HepG2 (cell line): ENCODE measurements around the gene KDM3B. TPM values are rescaled to one million over a fixed set of nuclear protein-coding genes. Genes with fewer than 3 reads are reported as not detected.

Experiments
- ATAC-seq: fragments of 200-7000 bp; cut with Tn5 transposase; 3 replicates; pipeline ENCODE4 v1.9.1; 2020; ENCODE audit warnings: mild to moderate bottlenecking, moderate library complexity
- BruUV-seq: library from RNA; stranded (reverse); fragments of 400-500 nt; replicated peaks from 2 replicates; lab custom pipeline; 2021; lab: Mats Ljungman, UMichigan
- CTCF ChIA-PET: fragments of 300-600 bp; formaldehyde crosslinking; extraction: SDS; loops from one replicate; lab custom pipeline; 2021; ENCODE audit warnings: low total read pairs, inconsistent platforms, low intra/inter-chr PET ratio; lab: Yijun Ruan, JAX
- POLR2A ChIA-PET: fragments of 350-600 bp; sonication (Branson Sonifier 250); formaldehyde crosslinking; loops from one replicate; lab custom pipeline; 2020; ENCODE audit warnings: antibody characterized with exemption, inconsistent platforms; lab: Yijun Ruan, JAX
- DNase-seq: peaks from one replicate; pipeline ENCODE4 v3.0.0-alpha.2; 2015; ENCODE audit warnings: low spot score
- FAIRE-seq: peaks from 3 replicates; lab custom pipeline; 2011; peaks lifted over from hg19 to GRCh38; lab: Jason Lieb, UNC
- H2AFZ ChIP-seq: one replicate; pipeline ENCODE4 v1.6.1; 2011; ENCODE audit warnings: low read length, inconsistent platforms
- H3K27ac ChIP-seq: fragments of 300-600 bp; 3 replicates; pipeline ENCODE4 v1.8.0; 2011; ENCODE audit warnings: mixed run types, mild to moderate bottlenecking, mixed read lengths, low read length, inconsistent platforms; ENCODE audit not compliant: insufficient read depth; ENCODE audit errors: extremely low read length
- H3K27me3 ChIP-seq, 2 experiments: fragments of 200-600 bp in 1 of 2; 2 replicates in 1 of 2; 3 replicates in 1 of 2; pipeline versions ENCODE4 v1.6.0 to v1.8.0; 2011; ENCODE audit warnings: low read length in 2 of 2, mild to moderate bottlenecking in 2 of 2, moderate library complexity in 2 of 2, inconsistent platforms in 1 of 2; ENCODE audit not compliant: insufficient read depth in 2 of 2, control insufficient read depth in 1 of 2
- H3K36me3 ChIP-seq, 2 experiments: fragments of 200-600 bp in 1 of 2; replicated peaks in 1 of 2; 2 replicates in 1 of 2; 3 replicates in 1 of 2; pipeline versions ENCODE4 v1.5.1 to v1.8.0; 2011; ENCODE audit warnings: low read length in 2 of 2, inconsistent platforms in 1 of 2; ENCODE audit not compliant: insufficient read depth in 2 of 2, control insufficient read depth in 1 of 2
- H3K4me1 ChIP-seq: 2 replicates; pipeline ENCODE4 v1.5.1; 2012; ENCODE audit warnings: low read length, inconsistent platforms; ENCODE audit not compliant: insufficient read depth
- H3K4me2 ChIP-seq: 2 replicates; pipeline ENCODE4 v1.6.0; 2011; ENCODE audit warnings: low read depth, low read length, inconsistent platforms
- H3K4me3 ChIP-seq, 3 experiments: fragments of 200-600 bp in 1 of 3; sonication (generic), shearing (Covaris generic) in 1 of 3; replicated peaks in 1 of 3; 2 replicates each; pipeline ENCODE4 v1.5.1; 2011 to 2016; ENCODE audit warnings: low read length in 3 of 3, inconsistent platforms in 2 of 3, low read depth in 2 of 3, mild to moderate bottlenecking in 2 of 3, control low read depth in 1 of 3, mixed read lengths in 1 of 3; ENCODE audit not compliant: insufficient read depth in 1 of 3
- H3K79me2 ChIP-seq: one replicate; pipeline ENCODE4 v1.6.1; 2011; ENCODE audit warnings: low read length, inconsistent platforms; ENCODE audit not compliant: insufficient read depth
- H3K9ac ChIP-seq: 2 replicates; pipeline ENCODE4 v1.6.0; 2011; ENCODE audit warnings: mild to moderate bottlenecking, low read depth, low read length, inconsistent platforms; ENCODE audit not compliant: insufficient read depth
- H3K9me3 ChIP-seq: 2 replicates; pipeline ENCODE4 v1.5.1; 2012; ENCODE audit warnings: mild to moderate bottlenecking, low read length
- H4K20me1 ChIP-seq: 2 replicates; pipeline ENCODE4 v1.6.0; 2011; ENCODE audit warnings: inconsistent platforms, mild to moderate bottlenecking, low read length, moderate library complexity; ENCODE audit not compliant: insufficient read depth
- DNMT3B ChIP-seq: conservative IDR thresholded peaks from 2 replicates; pipeline ENCODE4 v1.6.1; 2016; ENCODE audit warnings: missing biosample characterization, control low read depth
- EHMT2 ChIP-seq: fragments of 200-600 bp; sonication (generic); IDR thresholded peaks from 2 replicates; pipeline ENCODE4 v1.7.0; 2017; ENCODE audit warnings: antibody characterized with exemption, low read depth, low read length, borderline replicate concordance
- FOXA3 ChIP-seq: IDR thresholded peaks from 2 replicates; pipeline ENCODE4 v1.6.1; 2016; ENCODE audit warnings: missing genetic modification reagents, missing compliant biosample characterization
- GATAD1 ChIP-seq: IDR thresholded peaks from 2 replicates; pipeline ENCODE4 v1.6.1; 2016; ENCODE audit warnings: missing genetic modification reagents, missing compliant biosample characterization
- MED13 ChIP-seq: sonication (generic); formaldehyde crosslinking; IDR thresholded peaks from 2 replicates; pipeline ENCODE4 v1.5.0; 2020; ENCODE audit warnings: missing genetic modification reagents
- NFIB ChIP-seq: sonication (generic); formaldehyde crosslinking; IDR thresholded peaks from 2 replicates; pipeline ENCODE4 v1.9.0; 2021; ENCODE audit warnings: missing genetic modification reagents, mild to moderate bottlenecking, borderline replicate concordance
- PHF20 ChIP-seq: sonication (generic); formaldehyde crosslinking; IDR thresholded peaks from 2 replicates; pipeline ENCODE4 v1.5.0; 2020; ENCODE audit warnings: mild to moderate bottlenecking, missing genetic modification reagents
- SMARCC2 ChIP-seq: fragments of 450-650 bp; IDR thresholded peaks from 2 replicates; pipeline ENCODE4 v1.6.1; 2017; ENCODE audit warnings: antibody characterized with exemption, mild to moderate bottlenecking
- SMC3 ChIP-seq: IDR thresholded peaks from 2 replicates; pipeline ENCODE4 v1.6.1; 2011; ENCODE audit warnings: low read length, improper control_type of control experiment
- SNAI1 ChIP-seq: sonication (generic); formaldehyde crosslinking; IDR thresholded peaks from 2 replicates; pipeline ENCODE4 v1.5.0; 2020; ENCODE audit warnings: mild to moderate bottlenecking, missing genetic modification reagents, borderline replicate concordance
- SP2 ChIP-seq: sonication (generic); formaldehyde crosslinking; IDR thresholded peaks from 2 replicates; pipeline ENCODE4 v1.5.1; 2020; ENCODE audit warnings: mild to moderate bottlenecking, missing genetic modification reagents
- TARDBP ChIP-seq: sonication (generic); formaldehyde crosslinking; IDR thresholded peaks from 2 replicates; pipeline ENCODE4 v1.8.0; 2022; ENCODE audit warnings: mild to moderate bottlenecking, missing genetic modification reagents
- TSC22D2 ChIP-seq: sonication (generic); formaldehyde crosslinking; IDR thresholded peaks from 2 replicates; pipeline ENCODE4 v1.5.1; 2020; ENCODE audit warnings: missing genetic modification reagents, mild to moderate bottlenecking, borderline replicate concordance
- ZBTB38 ChIP-seq: sonication (generic); formaldehyde crosslinking; IDR thresholded peaks from 2 replicates; pipeline ENCODE4 v1.5.1; 2020; ENCODE audit warnings: mild to moderate bottlenecking, missing genetic modification reagents
- ZFP36L1 ChIP-seq: sonication (generic); formaldehyde crosslinking; IDR thresholded peaks from 2 replicates; pipeline ENCODE4 v1.8.0; 2022; ENCODE audit warnings: mild to moderate bottlenecking, missing genetic modification reagents, moderate library complexity
- ZFX ChIP-seq: sonication (generic); formaldehyde crosslinking; IDR thresholded peaks from 2 replicates; pipeline ENCODE4 v1.4.0; 2020; ENCODE audit warnings: mild to moderate bottlenecking, low read depth, missing genetic modification reagents, moderate library complexity
- ZNF430 ChIP-seq: sonication (generic); formaldehyde crosslinking; IDR thresholded peaks from 2 replicates; pipeline ENCODE4 v1.9.0; 2021; ENCODE audit warnings: mild to moderate bottlenecking, missing genetic modification reagents
- ZNF850 ChIP-seq: sonication (generic); formaldehyde crosslinking; conservative IDR thresholded peaks from 2 replicates; pipeline ENCODE4 v1.9.0; 2021; ENCODE audit warnings: mild to moderate bottlenecking, missing genetic modification reagents
- ZSCAN21 ChIP-seq: sonication (generic); formaldehyde crosslinking; IDR thresholded peaks from 2 replicates; pipeline ENCODE4 v1.8.0; 2022; ENCODE audit warnings: mild to moderate bottlenecking, missing genetic modification reagents, moderate library complexity, borderline replicate concordance
- WGBS: methylation state at CpG from one replicate; pipeline ENCODE4 v1.1.6; 2017; ENCODE audit warnings: low lambda C conversion rate; 5-methylcytosine and 5-hydroxymethylcytosine counted together
- in situ Hi-C: cut with HindIII; loops from 2 replicates; pipeline ENCODE4 v1.10.0; 2017; ENCODE audit warnings: low pct_unique_long_range_greater_than_20kb; ENCODE audit not compliant: extremely low pct_ligation_motif_present
- intact Hi-C: fragments of 100-400 bp; cut with micrococcal nuclease; formaldehyde crosslinking; loops from one replicate; pipeline ENCODE4 v1.10.0; 2022; ENCODE audit not compliant: unreplicated experiment
- polyA plus RNA-seq, 8 experiments: library from polyadenylated mRNA; depleted of rRNA in 3 of 8; stranded (reverse) in 7 of 8; unstranded in 1 of 8; fragments of >200 nt; fragmentation: Illumina TruSeq in 4 of 8; extraction: Trizol in 4 of 8; gene quantifications; 2 replicates each; pipeline versions ENCODE4 v1.2.1 to v1.2.3, GENCODE V29; 2011 to 2016; ENCODE audit warnings: low read depth in 4 of 8, missing spikeins in 1 of 8, mixed read lengths in 1 of 8; ENCODE audit not compliant: insufficient read depth in 1 of 8
- total RNA-seq, 5 experiments: library from RNA; depleted of rRNA; stranded (reverse); fragments of >200 nt; fragmentation: Illumina TruSeq; extraction: Trizol; gene quantifications; 2 replicates each; pipeline ENCODE4 v1.2.3, GENCODE V29; 2016; ENCODE audit warnings: low read depth in 1 of 5
- TF ChIP-seq, protein P1 (sequence below): sonication (generic); formaldehyde crosslinking; IDR thresholded peaks from 2 replicates; pipeline ENCODE4 v1.4.0; 2020; ENCODE audit warnings: missing genetic modification reagents, borderline replicate concordance
- TF ChIP-seq, protein P2 (sequence below): sonication (generic); formaldehyde crosslinking; IDR thresholded peaks from 2 replicates; pipeline ENCODE4 v1.5.0; 2020; ENCODE audit warnings: missing genetic modification reagents

KDM3B gene
- total and polyA plus RNA-seq, 2 of the 13 experiments (the other 11 are each of a cell fraction or from before 2014, with no cell fraction given): 19.7 to 34.3 TPM

DNA sequence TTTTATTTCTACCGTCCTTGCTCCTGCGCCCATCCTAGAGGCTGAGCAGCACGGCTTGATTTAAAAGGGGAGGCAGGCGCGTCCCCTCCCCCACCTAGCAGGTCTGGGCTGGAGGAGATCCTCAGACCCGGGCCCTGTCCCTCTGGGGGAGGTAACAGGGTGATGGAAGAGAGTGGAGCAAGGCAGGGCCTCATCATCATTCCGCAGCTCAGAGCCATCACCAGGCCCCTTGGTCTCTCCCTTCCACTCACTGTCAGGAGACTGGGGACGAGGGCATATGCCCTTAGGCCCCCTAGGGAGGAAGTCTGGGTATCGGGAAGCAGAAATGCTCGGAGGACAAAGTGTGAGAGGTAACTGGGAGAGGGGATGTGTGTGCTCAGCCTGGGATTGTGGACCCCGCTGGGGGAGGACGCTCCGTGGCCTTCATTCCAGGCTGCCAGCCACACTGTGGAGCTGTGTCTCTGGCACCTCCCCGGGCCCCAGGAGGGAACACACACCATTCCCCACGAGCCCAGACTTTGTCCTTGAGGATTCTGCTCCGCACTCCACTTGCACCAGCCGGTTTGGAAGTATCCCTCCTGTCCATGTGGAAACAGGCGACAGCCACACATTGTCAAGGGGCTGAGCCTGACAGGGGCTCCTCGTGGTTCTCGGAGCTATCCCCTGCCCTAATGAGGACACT is 87.1 kb downstream of the KDM3B start (continued):
- TF ChIP-seq DNMT3B (no peak), NFIB (no peak)

DNA sequence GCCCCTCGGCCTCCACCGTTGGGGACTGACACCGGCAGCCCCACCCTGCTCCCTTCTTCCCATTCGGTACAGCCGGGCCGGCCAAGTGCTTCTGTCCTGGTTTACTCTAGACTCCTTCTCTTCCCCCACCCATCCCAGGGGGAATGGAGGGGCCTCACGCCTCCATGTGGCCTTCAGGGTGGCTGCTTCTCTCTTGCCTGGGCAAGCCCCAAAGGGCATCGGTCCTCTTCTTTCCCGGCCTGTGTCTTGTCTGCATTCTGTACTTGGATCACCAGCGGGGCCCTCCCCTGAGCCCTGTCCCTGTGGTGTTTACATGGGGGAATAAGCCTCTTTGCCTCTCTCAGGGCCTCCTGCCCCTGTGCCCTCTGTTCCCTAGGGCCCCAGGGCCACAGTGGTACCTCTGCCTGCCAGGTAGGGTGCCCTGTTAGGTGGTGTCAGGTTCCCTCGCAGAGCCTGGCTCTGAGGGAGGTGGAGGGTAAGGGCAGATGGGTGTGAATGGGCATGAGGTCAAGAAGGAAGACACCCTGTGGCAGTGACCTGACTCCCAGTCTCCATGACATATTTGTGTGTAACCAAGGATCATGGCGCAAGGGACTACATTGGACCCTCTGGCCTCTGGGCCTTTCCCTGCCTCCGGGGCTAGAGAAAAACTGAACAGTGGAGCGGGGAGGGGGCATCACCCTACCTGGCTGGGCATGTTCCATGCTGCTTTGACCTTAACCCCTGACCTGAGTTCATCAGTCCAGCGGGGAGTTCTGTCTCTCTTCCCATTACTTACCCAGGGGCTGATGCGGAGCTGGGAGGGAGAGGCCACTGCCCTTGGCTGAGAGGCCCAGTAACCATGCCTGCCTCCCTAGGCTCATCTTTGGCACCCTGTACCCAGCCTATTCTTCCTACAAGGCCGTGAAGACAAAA is 87.9 kb downstream of the KDM3B start:
- H3K79me2 ChIP-seq: no peaks in the 10 kb centered on the region
- ATAC-seq (peak; percentile 32), FAIRE-seq (no peak), DNase-seq (no peak)
- no TSS peak for BruUV-seq
- H3K27me3 ChIP-seq: no peaks in the 10 kb centered on the region; a peak in 1 of 5 replicates
- peak overlapping the region; percentile 78 for H2AFZ ChIP-seq
- in situ Hi-C loops (loop anchor here (10.0 kb wide), 1 partner anchor 64 kb away; no protein-coding TSS in a partner anchor), intact Hi-C loops (no loop called here)
- peak overlapping the region; percentile 68 to 77 (median 76) for H3K4me3 ChIP-seq
- 26% methylated on average over 15 of the region's 17 CpGs for WGBS
- no peak overlapping the region for H3K27ac ChIP-seq
- H3K4me1 ChIP-seq: peaks cover 50% of the 10 kb centered on the region
- H3K9ac ChIP-seq: peak overlapping the region; percentile 49
- POLR2A ChIA-PET: interaction anchor here (1.3 kb wide), 1 partner anchor 25 kb away, joined by 3 read pairs; the partner anchor contains the start of gene EGR1
- peak overlapping the region; percentile 99 for H3K4me2 ChIP-seq
- H3K9me3 ChIP-seq: no peaks in the 10 kb centered on the region
- CTCF ChIA-PET: no interaction called here
- H3K36me3 ChIP-seq: peaks cover 2 to 7% of the 10 kb centered on the region in 2 experiments
- H4K20me1 ChIP-seq: no peaks in the 10 kb centered on the region
- TF ChIP-seq SMC3 (no peak), ZFP36L1 (CRISPR knock-in tag) (no peak), GATAD1 (CRISPR knock-in tag) (no peak), ZFX (CRISPR knock-in tag) (no peak), TSC22D2 (CRISPR knock-in tag) (no peak), MED13 (no peak), PHF20 (CRISPR knock-in tag) (0 out of 2 replicates have a peak, but pooled peaks have one; percentile 2), SMARCC2 (no peak), ZSCAN21 (CRISPR knock-in tag) (no peak), ZNF430 (CRISPR knock-in tag) (no peak), TARDBP (CRISPR knock-in tag) (no peak), EHMT2 (no peak), SP2 (CRISPR knock-in tag) (no peak), ZBTB38 (CRISPR knock-in tag) (no peak), FOXA3 (CRISPR knock-in tag) (peak; percentile 43; the same call in 1 of the 2 replicates), ZNF850 (CRISPR knock-in tag) (no peak), SNAI1 (no peak)
- TF ChIP-seq, protein P1, sequence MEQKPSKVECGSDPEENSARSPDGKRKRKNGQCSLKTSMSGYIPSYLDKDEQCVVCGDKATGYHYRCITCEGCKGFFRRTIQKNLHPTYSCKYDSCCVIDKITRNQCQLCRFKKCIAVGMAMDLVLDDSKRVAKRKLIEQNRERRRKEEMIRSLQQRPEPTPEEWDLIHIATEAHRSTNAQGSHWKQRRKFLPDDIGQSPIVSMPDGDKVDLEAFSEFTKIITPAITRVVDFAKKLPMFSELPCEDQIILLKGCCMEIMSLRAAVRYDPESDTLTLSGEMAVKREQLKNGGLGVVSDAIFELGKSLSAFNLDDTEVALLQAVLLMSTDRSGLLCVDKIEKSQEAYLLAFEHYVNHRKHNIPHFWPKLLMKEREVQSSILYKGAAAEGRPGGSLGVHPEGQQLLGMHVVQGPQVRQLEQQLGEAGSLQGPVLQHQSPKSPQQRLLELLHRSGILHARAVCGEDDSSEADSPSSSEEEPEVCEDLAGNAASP (CRISPR knock-in tag): no peak
- TF ChIP-seq, protein P2, sequence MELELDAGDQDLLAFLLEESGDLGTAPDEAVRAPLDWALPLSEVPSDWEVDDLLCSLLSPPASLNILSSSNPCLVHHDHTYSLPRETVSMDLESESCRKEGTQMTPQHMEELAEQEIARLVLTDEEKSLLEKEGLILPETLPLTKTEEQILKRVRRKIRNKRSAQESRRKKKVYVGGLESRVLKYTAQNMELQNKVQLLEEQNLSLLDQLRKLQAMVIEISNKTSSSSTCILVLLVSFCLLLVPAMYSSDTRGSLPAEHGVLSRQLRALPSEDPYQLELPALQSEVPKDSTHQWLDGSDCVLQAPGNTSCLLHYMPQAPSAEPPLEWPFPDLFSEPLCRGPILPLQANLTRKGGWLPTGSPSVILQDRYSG (CRISPR knock-in tag): no peak
